GM12878 (cell line): Measurements from ENCODE around the gene PUS7L. TPM values are rescaled to one million over a fixed set of nuclear protein-coding genes. Genes with fewer than 3 reads are reported as not detected.

Experiments used
- ATF7 ChIP-seq: fragments of 450-650 bp; IDR thresholded peaks from 2 replicates; pipeline ENCODE4 v1.6.1; 2016; ENCODE audit warnings: low read depth, mild to moderate bottlenecking
- BRCA1 ChIP-seq: IDR thresholded peaks from 2 replicates; pipeline ENCODE4 v1.6.1; 2011; ENCODE audit warnings: low read depth, low read length, improper control_type of control experiment
- CREB1 ChIP-seq: IDR thresholded peaks from 2 replicates; pipeline ENCODE4 v1.6.1; 2012; ENCODE audit warnings: low read depth, mild to moderate bottlenecking, inconsistent platforms
- ESRRA ChIP-seq: IDR thresholded peaks from 2 replicates; pipeline ENCODE4 v1.6.1; 2012; ENCODE audit warnings: mild to moderate bottlenecking, low read length, improper control_type of control experiment
- ETV6 ChIP-seq, 2 experiments: fragments of 450-650 bp in 1 of 2; IDR thresholded peaks in 1 of 2; conservative IDR thresholded peaks in 1 of 2; 2 replicates each; pipeline ENCODE4 v1.6.1; 2014; ENCODE audit warnings: antibody characterized with exemption in 1 of 2, borderline replicate concordance in 1 of 2, low read depth in 1 of 2, mild to moderate bottlenecking in 1 of 2, moderate library complexity in 1 of 2
- EZH2 ChIP-seq: IDR thresholded peaks from 2 replicates; pipeline ENCODE4 v1.6.1; 2012; ENCODE audit warnings: low read depth, mild to moderate bottlenecking, control low read depth, inconsistent platforms, low read length, borderline replicate concordance; ENCODE audit not compliant: control insufficient read depth
- IRF3 ChIP-seq: fragments of 450-650 bp; IDR thresholded peaks from 2 replicates; pipeline ENCODE4 v1.6.1; 2014; ENCODE audit warnings: mild to moderate bottlenecking
- JUNB ChIP-seq: IDR thresholded peaks from 2 replicates; pipeline ENCODE4 v1.6.1; 2016; ENCODE audit warnings: antibody characterized with exemption, mild to moderate bottlenecking
- KLF5 ChIP-seq: fragments of 450-650 bp; IDR thresholded peaks from 2 replicates; pipeline ENCODE4 v1.6.1; 2014; ENCODE audit warnings: mild to moderate bottlenecking; ENCODE audit not compliant: partially characterized antibody
- LARP7 ChIP-seq: fragments of 450-650 bp; IDR thresholded peaks from 2 replicates; pipeline ENCODE4 v1.6.1; 2017; ENCODE audit warnings: mild to moderate bottlenecking
- MAX ChIP-seq: IDR thresholded peaks from 2 replicates; pipeline ENCODE4 v1.6.1; 2012; ENCODE audit warnings: low read depth, low read length, improper control_type of control experiment
- MEF2A ChIP-seq: IDR thresholded peaks from 2 replicates; pipeline ENCODE4 v1.6.1; 2011; ENCODE audit warnings: low read depth, mild to moderate bottlenecking, low read length, moderate library complexity; ENCODE audit not compliant: insufficient read depth
- MTA3 ChIP-seq: IDR thresholded peaks from 2 replicates; pipeline ENCODE4 v1.6.1; 2012; ENCODE audit warnings: low read length, inconsistent platforms, borderline replicate concordance
- MYC ChIP-seq: IDR thresholded peaks from 2 replicates; pipeline ENCODE4 v1.6.1; 2011; ENCODE audit warnings: mild to moderate bottlenecking, low read length, moderate library complexity, inconsistent platforms; ENCODE audit not compliant: insufficient read depth, insufficient replicate concordance, insufficient read length, severe bottlenecking
- NRF1 ChIP-seq: conservative IDR thresholded peaks from 2 replicates; pipeline ENCODE4 v1.6.1; 2011; ENCODE audit warnings: mild to moderate bottlenecking, low read depth, low read length, improper control_type of control experiment
- PBX3 ChIP-seq: IDR thresholded peaks from 2 replicates; pipeline ENCODE4 v1.6.1; 2011; ENCODE audit warnings: mild to moderate bottlenecking, low read depth, low read length, moderate library complexity; ENCODE audit not compliant: insufficient replicate concordance
- RAD51 ChIP-seq: fragments of 450-650 bp; IDR thresholded peaks from 2 replicates; pipeline ENCODE4 v1.6.1; 2016; ENCODE audit warnings: moderate library complexity, mild to moderate bottlenecking, inconsistent platforms
- RELA ChIP-seq: fragments of 450-650 bp; IDR thresholded peaks from 2 replicates; pipeline ENCODE4 v1.8.0; 2014; ENCODE audit warnings: borderline replicate concordance; ENCODE audit not compliant: partially characterized antibody
- REST ChIP-seq: IDR thresholded peaks from 2 replicates; pipeline ENCODE4 v1.6.1; 2012; ENCODE audit warnings: mild to moderate bottlenecking, low read depth, low read length
- SRF ChIP-seq, 2 experiments: IDR thresholded peaks; 2 replicates each; pipeline ENCODE4 v1.6.1; 2011; ENCODE audit warnings: low read depth in 2 of 2, low read length in 2 of 2, mild to moderate bottlenecking in 1 of 2, moderate library complexity in 1 of 2
- STAT1 ChIP-seq: fragments of 450-650 bp; conservative IDR thresholded peaks from 2 replicates; pipeline ENCODE4 v1.6.1; 2014; ENCODE audit warnings: antibody characterized with exemption, mild to moderate bottlenecking
- SUPT20H ChIP-seq: IDR thresholded peaks from 2 replicates; pipeline ENCODE4 v1.6.1; 2011; ENCODE audit warnings: low read depth, mild to moderate bottlenecking, low read length, moderate library complexity, borderline replicate concordance; ENCODE audit not compliant: control insufficient read depth
- TCF12 ChIP-seq: IDR thresholded peaks from 2 replicates; pipeline ENCODE4 v1.6.1; 2011; ENCODE audit warnings: low read depth, mild to moderate bottlenecking, low read length
- polyA plus RNA-seq, 11 experiments: library from polyadenylated mRNA; depleted of rRNA in 4 of 11; unstranded in 6 of 11; stranded (reverse) in 5 of 11; fragments of >200 nt; fragmentation: Nextera tagmentation in 4 of 11; fragmentation: Illumina TruSeq in 1 of 11; extraction: Ambion mirVana in 4 of 11; extraction: Trizol in 1 of 11; gene quantifications; 1 replicate in 1 of 11; 2 replicates in 10 of 11; pipeline versions ENCODE4 v1.2.1 to v1.2.3, GENCODE V29; 2011 to 2016; ENCODE audit warnings: inconsistent platforms in 2 of 11, missing spikeins in 2 of 11, low read depth in 1 of 11
- total RNA-seq, 4 experiments: library from RNA; depleted of rRNA in 3 of 4; stranded (reverse); fragments of >200 nt in 3 of 4; fragmentation: Illumina TruSeq in 1 of 4; extraction: Trizol in 1 of 4; gene quantifications; 2 replicates each; pipeline versions ENCODE4 v1.2.1 to v1.2.3, GENCODE V29; 2013 to 2021

PUS7L gene
- total and polyA plus RNA-seq, 10 of the 15 experiments (the other 5 are each of a cell fraction or from before 2014, with no cell fraction given): 7.2 to 42.1 (median 19.6) TPM

- TF ChIP-seq ESRRA (no peak), MTA3 (no peak), ATF7 (peak; percentile 76), KLF5 (peak; percentile 69), NRF1 (no peak), IRF3 (no peak), REST (no peak), PBX3 (no peak), RAD51 (no peak), SUPT20H (no peak), RELA (peak; percentile 63), STAT1 (peak; percentile 42; the same call in 1 of the 2 replicates), JUNB (no peak), SRF (IDR thresholded peaks at IDR 0.05; ENCODE audit: low read depth in 2 of 2, low read length in 2 of 2) (peak in 1 of 2 experiments; percentile 74; a peak in 1 of 4 replicates), MYC (no peak), MAX (peak; percentile 50; the same call in 1 of the 2 replicates), MEF2A (no peak), CREB1 (peak; percentile 95), EZH2 (no peak), BRCA1 (no peak), TCF12 (peak; percentile 36; the same call in 1 of the 2 replicates), ETV6 (conservative IDR thresholded peaks at IDR 0.05 in 1 of 2, IDR thresholded peaks at IDR 0.05 in 1 of 2; ENCODE audit: borderline replicate concordance in 1 of 2, low read depth in 1 of 2) (no peak), LARP7 (peak; percentile 91)
These were observed 47.5 kb upstream of the PUS7L start, which contains the start of gene TWF1 (continued) for GRCh38 chr12:43805860-43806736.
